K562 (cell line): ENCODE measurements around the gene LIG3. TPM values are rescaled to one million over a fixed set of nuclear protein-coding genes. Genes with fewer than 3 reads are reported as not detected.
"Not testable (repeated sequence)": the region's sequence is repeated elsewhere in the genome, so short reads cannot be mapped to it uniquely, and the experiment has no call there.

Experiments used
- ATAC-seq: fragments of 200-7000 bp; cut with Tn5 transposase; 3 replicates; pipeline ENCODE4 v1.9.1; 2020; ENCODE audit warnings: moderate library complexity
- BruUV-seq: library from RNA; stranded (reverse); fragments of 400-500 nt; replicated peaks from 2 replicates; lab custom pipeline; 2021; lab: Mats Ljungman, UMichigan
- CTCF ChIA-PET: fragments of 300-600 bp; formaldehyde crosslinking; extraction: SDS; loops from one replicate; lab custom pipeline; 2021; ENCODE audit warnings: low intra/inter-chr PET ratio; lab: Yijun Ruan, JAX
- POLR2A ChIA-PET: fragments of 300-600, 350-650 bp; sonication (Branson Sonifier 250); formaldehyde crosslinking; extraction: SDS; loops from one replicate; lab custom pipeline; 2021; ENCODE audit warnings: antibody characterized with exemption, inconsistent platforms; lab: Yijun Ruan, JAX
- DNase-seq, 4 experiments: peaks; one replicate each; pipeline versions ENCODE4 v3.0.0 to v3.0.0-alpha.2; 2011 to 2018; ENCODE audit warnings: low spot score in 3 of 4, mixed read lengths in 3 of 4; ENCODE audit errors: extremely low read depth in 1 of 4
- FAIRE-seq: peaks from 2 replicates; lab custom pipeline; 2011; peaks lifted over from hg19 to GRCh38; lab: Jason Lieb, UNC
- H2AFZ ChIP-seq: 2 replicates; pipeline ENCODE4 v1.6.0; 2011; ENCODE audit warnings: low read depth, low read length, control low read depth, inconsistent platforms
- H3K27ac ChIP-seq: fragments of 200-600 bp; 3 replicates; pipeline ENCODE4 v1.8.0; 2011; ENCODE audit warnings: low read depth, mild to moderate bottlenecking, control low read depth, inconsistent platforms, low read length, moderate library complexity, mixed read lengths; ENCODE audit errors: extremely low read depth
- H3K27me3 ChIP-seq, 2 experiments: fragments of 300-600 bp in 1 of 2; 2 replicates in 1 of 2; 3 replicates in 1 of 2; pipeline versions ENCODE4 v1.6.0 to v1.8.0; 2011; ENCODE audit warnings: inconsistent platforms in 2 of 2, low read length in 2 of 2, mild to moderate bottlenecking in 1 of 2, mixed read lengths in 1 of 2, moderate library complexity in 1 of 2; ENCODE audit not compliant: control insufficient read depth in 2 of 2, insufficient read depth in 2 of 2
- H3K36me3 ChIP-seq: fragments of 300-600 bp; 3 replicates; pipeline ENCODE4 v1.8.0; 2011; ENCODE audit warnings: mild to moderate bottlenecking, low read length, inconsistent platforms; ENCODE audit not compliant: control insufficient read depth, insufficient read depth
- H3K4me1 ChIP-seq, 2 experiments: fragments of 200-600 bp in 1 of 2; replicated peaks in 1 of 2; 2 replicates in 1 of 2; 3 replicates in 1 of 2; pipeline versions ENCODE4 v1.5.1 to v1.8.0; 2011; ENCODE audit warnings: inconsistent platforms in 2 of 2, low read length in 2 of 2, mild to moderate bottlenecking in 1 of 2, mixed read lengths in 1 of 2, moderate library complexity in 1 of 2; ENCODE audit not compliant: control insufficient read depth in 2 of 2, insufficient read depth in 2 of 2
- H3K4me2 ChIP-seq: 2 replicates; pipeline ENCODE4 v1.6.1; 2011; ENCODE audit warnings: low read length, control low read depth, inconsistent platforms, mixed read lengths; ENCODE audit not compliant: insufficient read depth
- H3K4me3 ChIP-seq: fragments of 200-600 bp; sonication (generic), shearing (Covaris generic); 2 replicates; pipeline ENCODE4 v1.5.1; 2016; ENCODE audit warnings: control low read depth, inconsistent platforms
- H3K79me2 ChIP-seq: fragments of 200-600 bp; 3 replicates; pipeline ENCODE4 v1.8.0; 2011; ENCODE audit warnings: low read length, inconsistent platforms; ENCODE audit not compliant: control insufficient read depth, insufficient read depth
- H3K9ac ChIP-seq, 2 experiments: 2 replicates each; pipeline versions ENCODE4 v1.6.0 to v1.6.1; 2011; ENCODE audit warnings: low read depth in 2 of 2, low read length in 2 of 2, control low read depth in 1 of 2, inconsistent platforms in 1 of 2, mild to moderate bottlenecking in 1 of 2, mixed read lengths in 1 of 2; ENCODE audit not compliant: insufficient read depth in 1 of 2
- H3K9me1 ChIP-seq: one replicate; pipeline ENCODE4 v1.6.0; 2011; ENCODE audit warnings: inconsistent platforms, mild to moderate bottlenecking, low read length, moderate library complexity; ENCODE audit not compliant: control insufficient read depth, insufficient read depth
- H3K9me3 ChIP-seq: replicated peaks from 2 replicates; pipeline ENCODE4 v1.5.1; 2011; ENCODE audit warnings: low read depth, low read length, inconsistent platforms; ENCODE audit not compliant: control insufficient read depth, insufficient read depth
- H4K20me1 ChIP-seq: replicated peaks from 2 replicates; pipeline ENCODE4 v1.6.1; 2011; ENCODE audit warnings: low read length, inconsistent platforms, mixed read lengths; ENCODE audit not compliant: control insufficient read depth, insufficient read depth
- ADNP ChIP-seq: fragments of 200-800 bp; sonication (Bioruptor generic); IDR thresholded peaks from 2 replicates; pipeline ENCODE4 v1.6.1; 2016; ENCODE audit warnings: missing genetic modification characterization, missing compliant biosample characterization
- ATF3 ChIP-seq, 2 experiments: fragments of 450-650 bp in 1 of 2; sonication (generic) in 1 of 2; formaldehyde crosslinking in 1 of 2; IDR thresholded peaks in 1 of 2; conservative IDR thresholded peaks in 1 of 2; 2 replicates each; pipeline versions ENCODE4 v1.6.1 to v1.8.1; 2016 to 2023; ENCODE audit warnings: mild to moderate bottlenecking in 2 of 2, moderate library complexity in 2 of 2, inconsistent platforms in 1 of 2, missing genetic modification reagents in 1 of 2
- ATF7 ChIP-seq: fragments of 450-650 bp; IDR thresholded peaks from 2 replicates; pipeline ENCODE4 v1.7.1; 2014; ENCODE audit warnings: mild to moderate bottlenecking, moderate library complexity
- CEBPB ChIP-seq: fragments of 450-650 bp; IDR thresholded peaks from 2 replicates; pipeline ENCODE4 v1.6.1; 2016; ENCODE audit warnings: missing genetic modification characterization, missing compliant biosample characterization
- ESRRA ChIP-seq: fragments of 450-650 bp; IDR thresholded peaks from 2 replicates; pipeline ENCODE4 v1.6.1; 2014; ENCODE audit warnings: low read depth, mild to moderate bottlenecking, moderate library complexity, borderline replicate concordance
- JUND ChIP-seq, 2 experiments: IDR thresholded peaks; 2 replicates in 1 of 2; 3 replicates in 1 of 2; pipeline ENCODE4 v1.6.1; 2011; ENCODE audit warnings: borderline replicate concordance in 2 of 2, low read depth in 2 of 2, low read length in 2 of 2, improper control_type of control experiment in 1 of 2, missing biosample characterization in 1 of 2, missing genetic modification characterization in 1 of 2, missing genetic modification reagents in 1 of 2
- NCOR1 ChIP-seq: fragments of 450-650 bp; IDR thresholded peaks from 2 replicates; pipeline ENCODE4 v1.6.1; 2016; ENCODE audit warnings: mild to moderate bottlenecking, moderate library complexity
- RCOR1 ChIP-seq, 2 experiments: IDR thresholded peaks; 2 replicates each; pipeline ENCODE4 v1.6.1; 2012; ENCODE audit warnings: low read depth in 2 of 2, low read length in 2 of 2, borderline replicate concordance in 1 of 2, improper control_type of control experiment in 1 of 2
- SMARCA4 ChIP-seq: fragments of 450-650 bp; IDR thresholded peaks from 2 replicates; pipeline ENCODE4 v1.6.1; 2016
- TCF3 ChIP-seq: sonication (generic); formaldehyde crosslinking; IDR thresholded peaks from 2 replicates; pipeline ENCODE4 v1.4.0; 2020; ENCODE audit warnings: mild to moderate bottlenecking, missing genetic modification reagents
- TEAD4 ChIP-seq, 2 experiments: sonication (generic) in 1 of 2; formaldehyde crosslinking in 1 of 2; IDR thresholded peaks; 2 replicates each; pipeline versions ENCODE4 v1.6.1 to v1.8.0; 2012 to 2022; ENCODE audit warnings: borderline replicate concordance in 1 of 2, inconsistent platforms in 1 of 2, low read length in 1 of 2, mild to moderate bottlenecking in 1 of 2, missing genetic modification reagents in 1 of 2
- WGBS: fragments of 100-300 bp; shearing (Covaris generic); methylation state at CpG from one replicate; pipeline ENCODE4 v1.1.6; 2016; ENCODE audit warnings: low coverage, mixed read lengths; ENCODE audit not compliant: insufficient coverage; ENCODE audit errors: missing lambda C conversion rate; 5-methylcytosine and 5-hydroxymethylcytosine counted together
- in situ Hi-C: fragments of 300-500 bp; cut with MboI; formaldehyde crosslinking; loops from 4 replicates; pipeline ENCODE4 v1.15.0; 2018; ENCODE audit warnings: inconsistent platforms, mixed read lengths
- intact Hi-C: fragments of 100-400 bp; cut with micrococcal nuclease; formaldehyde crosslinking; loops from 2 replicates; pipeline ENCODE4 v1.14.2; 2022
- polyA plus RNA-seq, 8 experiments: library from polyadenylated mRNA; depleted of rRNA in 4 of 8; stranded (reverse) in 5 of 8; unstranded in 3 of 8; fragments of >200 nt; fragmentation: Nextera tagmentation in 2 of 8; fragmentation: Illumina TruSeq in 1 of 8; extraction: Ambion mirVana in 2 of 8; extraction: Trizol in 1 of 8; gene quantifications; 2 replicates each; pipeline versions ENCODE4 v1.2.1 to v1.2.3, GENCODE V29; 2011 to 2014; ENCODE audit warnings: inconsistent platforms in 1 of 8, missing spikeins in 1 of 8
- total RNA-seq, 7 experiments: library from RNA; depleted of rRNA in 6 of 7; stranded (reverse); fragments of >200 nt in 6 of 7; fragmentation: Illumina TruSeq in 2 of 7; extraction: Trizol in 2 of 7; gene quantifications; 2 replicates each; pipeline versions ENCODE4 v1.2.1 to v1.2.3, GENCODE V29; 2011 to 2021; ENCODE audit warnings: low replicate concordance in 1 of 7

Gene LIG3
- total and polyA plus RNA-seq, 9 of the 15 experiments (the other 6 are each of a cell fraction or from before 2014, with no cell fraction given), result 7.6 to 75.0 (median 43.0) TPM

DNA sequence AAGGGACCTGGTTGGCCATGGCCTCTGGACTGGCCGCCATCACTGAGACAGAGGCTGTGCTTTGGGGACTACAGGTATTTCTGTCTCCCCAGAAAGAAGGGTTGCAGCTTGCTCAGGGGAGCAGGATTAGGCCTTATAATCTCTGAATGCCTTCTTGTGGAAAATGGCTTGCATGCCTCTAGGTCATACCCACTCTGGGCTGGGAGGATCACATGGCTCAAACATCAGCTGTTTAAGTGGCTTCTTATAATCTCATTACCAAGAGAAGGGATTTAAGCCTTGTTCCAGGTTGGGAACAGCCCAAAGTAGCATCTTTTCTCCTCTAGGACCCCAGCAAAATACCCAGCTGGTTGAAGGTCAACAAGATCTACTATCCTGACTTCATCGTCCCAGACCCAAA lies 19.1 kb downstream of the LIG3 start:
- DNase-seq (no peak), ATAC-seq (no peak), FAIRE-seq (no peak)
- Histone ChIP-seq H3K27ac (no peak overlapping the region), H2AFZ (no peak overlapping the region), H3K79me2 (no peaks in the 10 kb centered on the region), H3K36me3 (peaks cover 96% of the 10 kb centered on the region), H4K20me1 (no peaks in the 10 kb centered on the region; the same call in 1 of the 2 replicates), H3K9me3 (no peaks in the 10 kb centered on the region), H3K9ac (peak overlapping the region in 1 of 2 experiments; percentile 11; a peak in 1 of 4 replicates), H3K4me1 (peaks cover 3 to 11% of the 10 kb centered on the region in 2 experiments; a peak in 3 of 5 replicates), H3K4me2 (no peak overlapping the region), H3K27me3 (no peaks in the 10 kb centered on the region), H3K4me3 (no peak overlapping the region), H3K9me1 (no peaks in the 10 kb centered on the region)
- POLR2A ChIA-PET, result interaction anchor here (0.8 to 2.7 kb wide), 7 partner anchors 9 to 142 kb away, joined by 3 to 8 read pairs (median 4); partner anchors contain the start of genes LIG3 and RAD51D
- in situ Hi-C loops, result loop anchor here (5.0 kb wide), 2 partner anchors 93 to 123 kb away; partner anchors contain the start of gene FNDC8
- intact Hi-C loops, result loop anchor here (5.0 kb wide), 1 partner anchor 88 kb away; no protein-coding TSS in a partner anchor
- WGBS, result 92% methylated on average over 2 of the region's 2 CpGs
- BruUV-seq, result no TSS peak
- TF ChIP-seq NCOR1, result no peak
- CTCF ChIA-PET, result interaction anchor here (1.4 to 2.9 kb wide), 2 partner anchors 90 to 120 kb away, joined by 5 to 49 read pairs; partner anchors contain the start of genes FNDC8 and RAD51D

DNA sequence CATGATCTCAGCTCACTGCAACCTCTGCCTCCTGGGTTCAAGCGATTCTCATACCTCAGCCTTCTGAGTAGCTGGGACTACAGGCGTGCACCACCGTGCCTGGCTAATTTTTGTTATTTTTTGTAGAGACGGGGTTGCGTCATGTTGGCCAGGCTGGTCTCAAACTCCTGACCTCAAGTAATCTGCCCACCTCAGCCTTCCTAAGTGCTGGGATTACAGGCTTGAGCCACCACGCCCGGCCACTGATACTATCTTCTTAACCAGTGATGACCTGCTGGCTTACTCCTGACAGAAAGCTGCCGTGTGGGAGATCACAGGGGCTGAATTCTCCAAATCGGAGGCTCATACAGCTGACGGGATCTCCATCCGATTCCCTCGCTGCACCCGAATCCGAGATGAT lies 20.7 kb downstream of the LIG3 start:
- Histone ChIP-seq H3K36me3 (peaks cover 89% of the 10 kb centered on the region), H3K4me1 (peaks cover 3 to 11% of the 10 kb centered on the region in 2 experiments; a peak in 3 of 5 replicates), H3K9ac (0 out of 4 replicates have a peak overlapping the region, but pooled peaks of 1 of the 2 experiments have one; percentile 51)
- H3K27ac ChIP-seq; H2AFZ ChIP-seq; H3K9me1 ChIP-seq; FAIRE-seq; H3K9me3 ChIP-seq; H3K4me3 ChIP-seq; H3K4me2 ChIP-seq; in situ Hi-C loops; H3K79me2 ChIP-seq; BruUV-seq; H3K27me3 ChIP-seq; H4K20me1 ChIP-seq; intact Hi-C loops; TF ChIP-seq ATF3 (CRISPR knock-in tag; conservative IDR thresholded peaks at IDR 0.05); JUND (tag; IDR thresholded peaks at IDR 0.05; ENCODE audit: borderline replicate concordance, low read depth, low read length); TEAD4 (CRISPR knock-in tag; IDR thresholded peaks at IDR 0.05; ENCODE audit: borderline replicate concordance): not testable (repeated sequence)
- DNase-seq (peak in 1 of 4 experiments; percentile 40), ATAC-seq (peak; percentile 22)
- ChIA-PET CTCF (interaction anchor here (0.6 kb wide), 1 partner anchor 541 kb away, joined by 5 read pairs; no protein-coding TSS in a partner anchor), POLR2A (interaction anchor here (0.6 to 2.7 kb wide), 5 partner anchors 8 to 122 kb away, joined by 3 to 8 read pairs (median 4); partner anchors contain the start of gene LIG3)
- 49% methylated on average over 14 of the region's 14 CpGs for WGBS
- peak; percentile 68 for TF ChIP-seq ATF3 (IDR thresholded peaks at IDR 0.05)
- 0 out of 2 replicates have a peak, but pooled peaks have one; percentile 17 for TF ChIP-seq ESRRA
- TF ChIP-seq ADNP (tag), result peak; percentile 67; the same call in 1 of the 2 replicates
- TF ChIP-seq ATF7, result peak; percentile 50; the same call in 1 of the 2 replicates
- TF ChIP-seq TCF3 (CRISPR knock-in tag), result 0 out of 2 replicates have a peak, but pooled peaks have one; percentile 16
- TF ChIP-seq JUND (IDR thresholded peaks at IDR 0.05; ENCODE audit: borderline replicate concordance, low read depth, low read length), result peak; percentile 41; the same call in 1 of the 2 replicates
- peak; percentile 13; the same call in 1 of the 2 replicates for TF ChIP-seq TEAD4 (IDR thresholded peaks at IDR 0.05; ENCODE audit: low read length)
- 0 out of 4 replicates have a peak, but pooled peaks of 1 of the 2 experiments have one; percentile 23 for TF ChIP-seq RCOR1 (IDR thresholded peaks at IDR 0.05; ENCODE audit: borderline replicate concordance in 1 of 2, low read depth in 2 of 2, low read length in 2 of 2)
- TF ChIP-seq SMARCA4, result peak; percentile 24; the same call in 1 of the 2 replicates
- TF ChIP-seq CEBPB (tag), result peak; percentile 88
